ENCODE measurements around the gene PIK3R3. TPM values are rescaled to one million over a fixed set of nuclear protein-coding genes. Genes with fewer than 3 reads are reported as not detected.

PIK3R3 gene
- total RNA-seq, 4 donors from 2014 or later = 16.7 to 91.0 (median 49.0) TPM

DNA sequence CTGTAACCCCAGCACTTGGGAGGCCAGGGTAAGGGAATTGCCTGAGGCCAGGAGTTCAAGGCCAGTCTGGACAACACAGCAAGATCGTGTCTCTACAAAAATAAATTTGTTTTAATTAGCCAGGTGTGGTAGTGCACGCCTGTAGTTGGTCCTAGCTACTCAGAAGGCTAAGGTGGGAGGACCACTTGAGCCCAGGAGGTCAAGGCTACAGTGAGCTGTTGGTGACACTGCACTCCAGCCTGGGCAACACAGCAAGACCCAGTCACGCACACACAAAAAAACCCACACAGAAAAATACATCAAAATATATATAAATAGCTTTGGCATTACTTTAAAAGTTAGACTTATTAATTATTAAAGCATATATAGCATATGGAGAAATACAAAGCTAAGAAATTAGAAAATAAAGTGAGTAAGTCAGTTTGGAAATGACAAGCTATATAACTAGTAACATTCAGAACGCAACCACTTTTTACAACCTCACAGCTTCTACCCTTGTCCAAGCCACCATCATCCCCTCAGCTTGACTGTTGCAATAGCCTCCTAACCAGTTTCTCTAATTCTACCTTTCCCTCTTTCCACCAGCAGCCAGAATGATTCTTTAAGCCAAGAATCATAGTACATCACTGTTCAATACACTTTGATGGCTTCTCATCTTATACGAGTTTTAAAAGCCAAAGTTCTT, 14.5 kb downstream of the PIK3R3 start:
- TF ChIP-seq, protein P1, sequence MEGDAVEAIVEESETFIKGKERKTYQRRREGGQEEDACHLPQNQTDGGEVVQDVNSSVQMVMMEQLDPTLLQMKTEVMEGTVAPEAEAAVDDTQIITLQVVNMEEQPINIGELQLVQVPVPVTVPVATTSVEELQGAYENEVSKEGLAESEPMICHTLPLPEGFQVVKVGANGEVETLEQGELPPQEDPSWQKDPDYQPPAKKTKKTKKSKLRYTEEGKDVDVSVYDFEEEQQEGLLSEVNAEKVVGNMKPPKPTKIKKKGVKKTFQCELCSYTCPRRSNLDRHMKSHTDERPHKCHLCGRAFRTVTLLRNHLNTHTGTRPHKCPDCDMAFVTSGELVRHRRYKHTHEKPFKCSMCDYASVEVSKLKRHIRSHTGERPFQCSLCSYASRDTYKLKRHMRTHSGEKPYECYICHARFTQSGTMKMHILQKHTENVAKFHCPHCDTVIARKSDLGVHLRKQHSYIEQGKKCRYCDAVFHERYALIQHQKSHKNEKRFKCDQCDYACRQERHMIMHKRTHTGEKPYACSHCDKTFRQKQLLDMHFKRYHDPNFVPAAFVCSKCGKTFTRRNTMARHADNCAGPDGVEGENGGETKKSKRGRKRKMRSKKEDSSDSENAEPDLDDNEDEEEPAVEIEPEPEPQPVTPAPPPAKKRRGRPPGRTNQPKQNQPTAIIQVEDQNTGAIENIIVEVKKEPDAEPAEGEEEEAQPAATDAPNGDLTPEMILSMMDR (IDR thresholded peaks at IDR 0.05; ENCODE audit: low read depth) = no peak

DNA sequence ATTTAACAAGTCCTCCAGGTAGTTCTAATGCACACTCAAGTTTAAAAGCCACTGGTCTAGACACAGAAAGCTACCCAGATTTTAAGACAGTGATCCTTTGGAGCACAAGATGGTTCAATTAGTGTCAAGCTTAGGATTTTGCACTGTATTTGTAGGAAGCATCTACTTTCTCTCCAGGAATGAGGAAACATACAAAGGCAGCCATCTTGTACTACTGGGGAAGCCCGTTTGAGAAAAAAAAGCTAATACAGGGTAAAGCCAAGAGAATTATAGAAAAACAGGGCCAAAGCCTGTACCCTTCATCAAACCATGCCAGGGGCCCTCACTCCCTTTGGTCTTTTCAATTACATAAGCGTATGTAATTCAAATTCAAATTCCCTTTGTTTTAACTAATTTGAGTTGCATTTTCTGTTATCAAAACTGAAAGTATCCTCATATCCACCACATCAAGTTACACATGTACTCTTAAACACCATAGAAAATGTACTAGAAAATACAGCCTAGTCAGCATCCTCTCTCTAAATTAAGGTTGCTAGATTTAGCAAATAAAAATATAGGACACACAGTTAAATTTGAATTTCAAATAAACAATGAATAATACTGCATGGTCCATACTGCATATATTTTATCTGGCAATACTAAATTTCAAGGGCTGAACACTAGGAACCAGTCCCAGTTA, 17.4 kb downstream of the PIK3R3 start:
- TF ChIP-seq, protein P1 (IDR thresholded peaks at IDR 0.05; ENCODE audit: low read depth) = no peak

DNA sequence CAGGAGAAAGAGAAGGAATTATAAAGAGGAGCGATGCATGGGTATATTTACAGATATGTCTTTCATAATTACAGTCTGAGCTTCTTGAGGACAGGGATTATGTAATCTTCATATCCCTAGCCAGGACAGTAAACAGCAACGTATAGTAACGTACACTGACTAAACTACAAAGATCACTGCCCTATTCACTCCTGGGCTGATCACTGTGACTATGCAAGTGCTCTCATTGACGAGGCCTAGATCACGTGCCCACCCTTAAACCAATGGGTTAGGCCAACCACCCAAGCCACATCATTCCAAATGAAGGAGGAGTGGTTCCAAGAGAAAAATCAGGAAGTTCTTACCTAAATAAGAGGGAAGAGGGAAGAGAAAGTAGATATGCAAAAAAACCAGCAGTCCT, 18.5 kb downstream of the PIK3R3 start:
- TF ChIP-seq, protein P1 (IDR thresholded peaks at IDR 0.05; ENCODE audit: low read depth) = no peak

DNA sequence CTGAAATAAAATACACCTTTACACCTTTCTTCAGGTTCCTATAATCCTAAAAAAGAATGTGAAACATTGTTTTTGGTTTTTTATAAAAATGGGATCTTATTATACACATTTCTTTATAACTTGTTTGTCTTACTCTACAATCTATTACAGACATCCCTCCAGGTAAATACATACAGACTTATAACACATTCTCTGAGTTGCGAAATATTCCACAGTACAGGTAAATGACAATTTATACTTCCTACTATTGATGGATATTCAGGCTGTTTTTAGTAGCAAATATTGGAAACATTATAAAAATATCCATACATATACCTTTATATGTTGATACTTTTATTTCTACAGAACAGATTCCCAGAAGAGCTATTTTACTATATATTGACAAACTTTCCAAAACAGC, 20.3 kb downstream of the PIK3R3 start:
- TF ChIP-seq, protein P1 (IDR thresholded peaks at IDR 0.05; ENCODE audit: low read depth) = no peak

DNA sequence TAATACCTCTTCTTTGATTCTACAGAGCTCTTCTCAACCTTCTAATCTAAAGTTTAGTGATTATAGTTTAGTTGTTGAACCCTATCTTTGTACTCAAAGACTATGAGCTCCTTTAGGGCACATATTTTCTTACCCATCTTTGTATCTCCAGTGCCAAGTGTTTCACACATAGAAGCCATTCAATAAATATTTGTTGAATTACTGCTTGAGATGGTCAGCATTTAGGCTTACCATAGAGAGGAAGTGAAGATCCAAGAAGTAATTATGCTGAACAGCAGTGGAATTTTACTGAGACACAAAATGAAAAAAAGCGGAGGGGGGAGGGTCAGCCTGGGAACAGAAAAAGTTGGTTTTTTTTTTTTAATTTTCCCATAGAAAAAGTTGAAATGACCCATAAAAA, 21.9 kb downstream of the PIK3R3 start:
- TF ChIP-seq, protein P1 (IDR thresholded peaks at IDR 0.05; ENCODE audit: low read depth) = no peak

DNA sequence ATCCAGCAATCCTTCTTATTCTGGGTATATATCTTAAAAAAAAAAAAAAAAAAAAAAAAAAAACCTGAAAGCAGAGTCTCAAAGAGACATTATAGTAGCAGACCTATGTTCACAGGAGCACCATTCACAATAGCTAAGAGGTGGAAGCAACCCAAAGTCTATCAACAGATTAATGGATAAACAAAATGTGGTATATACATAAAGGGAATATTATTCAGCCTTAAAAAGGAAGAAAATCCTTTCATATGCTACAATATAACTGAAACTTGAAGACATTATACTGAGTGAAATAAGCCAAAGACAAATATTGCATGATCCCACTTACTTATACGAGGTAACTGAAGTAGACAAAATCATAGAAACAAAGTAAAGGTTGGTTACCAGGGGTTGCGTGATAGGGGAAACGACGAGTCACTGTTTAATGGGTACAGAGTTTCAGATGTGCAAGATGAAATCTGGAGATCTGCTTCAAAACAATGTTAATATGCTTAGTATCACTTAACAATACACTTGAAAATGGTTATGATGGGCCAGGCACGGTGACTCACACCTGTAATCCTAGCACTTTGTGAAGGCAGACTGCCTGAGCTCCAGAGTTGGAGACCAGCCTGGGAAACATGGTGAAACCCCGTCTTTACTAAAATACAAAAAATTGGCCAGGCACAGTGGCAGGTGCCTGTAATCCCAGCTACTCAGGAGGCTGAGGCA, 29.5 kb downstream of the PIK3R3 start:
- TF ChIP-seq, protein P1 (IDR thresholded peaks at IDR 0.05; ENCODE audit: low read depth) = no peak

DNA sequence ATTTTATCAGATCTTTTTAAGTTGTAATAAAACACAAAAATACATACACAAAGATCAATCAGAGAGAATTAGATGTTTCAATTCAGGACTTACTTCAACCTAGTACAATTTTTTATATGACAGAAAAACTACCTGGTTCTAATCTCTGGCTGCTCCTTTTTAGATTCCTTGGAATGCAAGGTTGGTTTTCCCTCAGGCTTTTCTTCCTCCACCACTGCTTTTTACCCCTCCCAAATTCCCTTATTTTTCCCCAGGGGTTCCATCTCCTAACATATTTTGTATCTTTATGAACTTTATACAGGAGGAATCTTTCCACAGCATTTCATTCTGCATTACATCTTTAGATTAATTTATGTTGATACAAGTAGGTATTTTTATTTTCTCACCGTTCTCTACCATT, 33.2 kb downstream of the PIK3R3 start:
- TF ChIP-seq, protein P1 (IDR thresholded peaks at IDR 0.05; ENCODE audit: low read depth) = no peak

All from subcutaneous adipose tissue (tissue), 4 donors.